T-helper 2 cell treated with Interferon-gamma antibody and Interleukin-4, amounts not matched to agents 5 μg/mL and 100 μg/mL, for 36 hours (primary cell): ENCODE data around the gene MYT1.
A peak's percentile ranks its signal among the peaks of the same experiment; 100 is the strongest.

Experiments used
- DNase-seq: peaks from one replicate; pipeline ENCODE4 v3.0.0; 2021; ENCODE audit warnings: low spot score
- H3K27ac Mint-ChIP-seq: one replicate; pipeline ENCODE4 v1.8.0; 2021; ENCODE audit warnings: mild to moderate bottlenecking, mixed read lengths
- H3K27me3 Mint-ChIP-seq: one replicate; pipeline ENCODE4 v1.8.0; 2021; ENCODE audit warnings: low read depth, mixed read lengths
- H3K36me3 Mint-ChIP-seq: one replicate; pipeline ENCODE4 v1.8.0; 2021; ENCODE audit warnings: low read depth, mixed read lengths
- H3K4me1 Mint-ChIP-seq: one replicate; pipeline ENCODE4 v1.8.0; 2021; ENCODE audit warnings: low read depth, mixed read lengths
- H3K4me3 Mint-ChIP-seq: one replicate; pipeline ENCODE4 v1.8.0; 2022; ENCODE audit warnings: mild to moderate bottlenecking, moderate library complexity, mixed read lengths
- H3K9me3 Mint-ChIP-seq: one replicate; pipeline ENCODE4 v1.8.0; 2021; ENCODE audit warnings: mixed read lengths

The MYT1 gene

DNA sequence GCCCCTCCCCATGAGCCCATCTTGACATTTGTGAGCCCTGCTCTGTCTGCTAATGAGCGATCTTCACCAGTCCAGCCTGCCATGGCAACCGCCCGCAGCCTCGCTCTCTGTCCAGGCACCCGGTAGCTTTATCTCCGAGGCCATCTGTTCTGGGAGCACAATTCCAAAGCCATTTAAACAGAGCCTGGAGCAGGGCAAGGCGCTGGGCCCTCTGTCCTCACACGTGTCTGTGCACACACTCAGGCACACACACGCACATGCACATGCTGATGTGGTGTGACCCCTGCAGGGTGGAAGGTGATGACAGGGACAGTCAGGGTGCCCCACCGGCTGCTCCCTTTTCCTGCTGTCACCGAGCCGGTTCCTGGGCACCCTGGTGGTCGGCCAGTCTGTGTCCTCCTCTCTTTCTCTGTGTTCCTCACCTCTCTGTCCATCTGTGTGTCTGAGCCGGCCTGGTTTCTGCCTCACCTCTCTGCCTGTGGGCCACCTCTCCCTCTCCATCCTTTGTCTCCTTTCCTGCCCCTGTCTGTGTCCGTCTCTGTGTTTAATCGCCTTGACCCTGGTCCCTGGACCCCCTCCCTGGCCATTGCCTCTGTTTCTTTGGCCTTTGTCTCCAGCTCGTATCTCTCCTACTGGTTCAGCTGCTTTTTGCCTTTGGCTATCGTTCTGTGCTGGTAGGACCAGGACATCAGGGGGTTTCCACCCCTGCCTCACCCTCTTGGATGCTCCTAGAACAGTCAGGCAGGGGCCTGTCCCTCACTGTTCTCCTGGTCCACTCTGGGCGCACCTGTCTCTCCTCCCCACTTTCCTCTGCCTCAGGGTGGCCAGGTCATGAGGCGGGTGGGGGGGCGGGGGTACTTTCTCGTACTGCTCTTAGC, 8.8 kb upstream of the MYT1 start:
- H3K27ac Mint-ChIP-seq = no peak overlapping the region
- H3K4me1 Mint-ChIP-seq = no peaks in the 10 kb centered on the region
- H3K9me3 Mint-ChIP-seq = no peaks in the 10 kb centered on the region
- no peak for DNase-seq
- no peak overlapping the region for H3K4me3 Mint-ChIP-seq
- no peaks in the 10 kb centered on the region for H3K27me3 Mint-ChIP-seq
- H3K36me3 Mint-ChIP-seq = no peaks in the 10 kb centered on the region

DNA sequence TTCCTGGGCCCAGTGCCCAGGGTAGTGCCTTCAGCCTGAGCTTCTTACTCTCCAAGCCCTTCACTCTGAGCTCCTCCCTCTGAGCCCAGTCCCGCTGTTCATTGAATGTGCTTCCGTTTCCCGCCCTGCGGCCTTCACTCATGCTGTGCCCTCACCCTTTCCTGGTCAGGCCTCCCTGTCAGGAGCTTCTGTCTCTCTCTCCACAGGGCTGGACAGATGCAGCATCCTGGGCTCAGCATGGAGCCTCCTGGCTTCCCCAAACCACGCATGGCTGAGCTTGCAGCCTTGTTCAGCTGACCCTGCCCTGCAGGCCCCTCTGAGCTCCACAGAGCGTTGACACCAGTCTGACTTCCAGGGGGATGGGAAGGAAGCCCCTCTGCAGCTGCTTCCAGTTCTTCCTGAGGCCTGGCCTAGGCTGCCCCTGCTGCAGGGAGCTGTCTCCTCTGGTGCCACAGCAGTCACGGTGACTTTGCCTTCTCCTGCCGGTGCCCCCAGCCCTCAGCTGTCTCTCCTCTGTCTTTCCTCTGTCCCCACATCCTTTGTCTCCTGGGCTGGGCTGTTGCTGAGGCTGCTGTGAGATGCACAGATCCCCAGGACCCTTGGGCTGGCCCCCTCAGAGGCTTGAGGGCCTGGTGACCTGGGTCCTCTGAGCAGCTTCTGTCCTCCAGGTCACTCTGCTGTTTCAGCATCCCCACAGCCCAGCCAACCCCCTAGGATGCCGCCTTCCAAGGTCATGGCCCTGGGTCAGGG, 7.9 kb upstream of the MYT1 start:
- no peaks in the 10 kb centered on the region for H3K9me3 Mint-ChIP-seq
- no peaks in the 10 kb centered on the region for H3K36me3 Mint-ChIP-seq
- DNase-seq = no peak
- H3K27ac Mint-ChIP-seq = no peak overlapping the region
- no peaks in the 10 kb centered on the region for H3K4me1 Mint-ChIP-seq
- H3K4me3 Mint-ChIP-seq = no peak overlapping the region
- H3K27me3 Mint-ChIP-seq = peaks cover 3% of the 10 kb centered on the region

DNA sequence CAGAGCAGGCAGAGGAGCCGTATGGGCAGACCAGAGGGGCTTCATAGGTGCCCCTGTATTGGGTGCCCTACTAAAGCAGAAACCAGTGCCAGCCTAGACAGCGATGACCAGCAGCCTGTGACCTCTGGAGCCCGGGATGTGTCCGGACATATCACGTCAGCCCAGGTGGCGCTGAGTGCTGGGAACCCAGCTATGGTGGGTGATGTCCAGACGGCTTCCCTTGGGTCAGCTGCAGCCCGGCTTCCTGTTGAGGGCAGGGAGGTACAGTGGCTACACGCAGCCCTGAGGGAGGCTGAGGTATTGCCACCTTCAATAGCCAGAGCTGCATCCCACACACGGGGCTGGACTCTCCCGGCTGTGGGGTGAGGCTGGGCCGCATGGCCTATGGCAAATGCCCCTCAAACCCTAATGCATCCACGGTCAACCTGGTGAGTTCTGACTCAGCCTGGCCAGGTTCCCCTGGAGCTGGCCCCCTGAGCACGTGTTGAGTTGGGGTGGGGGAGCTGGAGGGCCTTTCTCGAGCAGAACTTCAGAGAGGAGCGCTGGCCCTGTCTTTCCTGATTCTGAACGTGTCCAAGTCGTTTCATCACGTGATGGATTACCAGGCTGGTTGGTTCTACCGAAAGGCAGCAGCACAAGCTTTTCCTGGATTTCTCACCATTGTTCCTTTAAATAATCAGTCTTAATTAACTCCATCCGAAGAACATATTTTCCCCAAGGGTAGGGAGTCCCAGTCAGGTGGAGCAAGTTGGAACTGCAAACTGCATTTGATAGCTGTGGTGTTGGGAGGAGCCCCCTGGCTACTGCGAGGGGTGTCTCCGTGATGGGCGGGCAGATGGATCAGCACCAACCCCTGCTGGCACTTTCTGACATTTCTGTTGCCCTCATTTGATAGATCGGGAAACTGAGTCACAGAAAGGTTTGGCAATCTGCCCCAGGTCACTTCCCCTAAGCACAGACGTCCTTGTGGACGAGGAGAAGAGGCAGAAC, 7.1 kb upstream of the MYT1 start:
- DNase-seq = no peak
- no peaks in the 10 kb centered on the region for H3K9me3 Mint-ChIP-seq
- no peak overlapping the region for H3K27ac Mint-ChIP-seq

DNA sequence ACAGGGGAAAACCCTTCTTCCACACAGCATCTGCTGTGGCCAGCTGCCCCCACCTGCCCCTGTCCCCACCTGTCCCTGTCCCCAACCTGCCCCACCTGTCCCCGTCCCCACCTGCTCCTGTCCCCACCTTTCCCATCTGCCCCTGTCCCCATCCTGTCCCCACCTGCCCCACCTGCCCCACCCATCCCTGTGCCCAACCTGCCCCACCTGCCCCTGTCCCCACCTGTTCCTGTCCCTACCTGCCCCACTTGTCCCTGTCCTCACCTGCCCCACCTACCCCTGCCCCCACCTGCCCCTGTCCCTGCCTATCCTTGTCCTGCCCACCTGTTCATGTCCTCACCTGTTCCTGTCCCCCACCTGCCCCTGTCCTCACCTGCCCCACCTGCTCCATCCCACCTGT, 6.4 kb upstream of the MYT1 start:
- Mint-ChIP-seq H3K4me3 (no peak overlapping the region), H3K36me3 (no peaks in the 10 kb centered on the region), H3K4me1 (no peaks in the 10 kb centered on the region), H3K27me3 (peaks cover 16% of the 10 kb centered on the region), H3K27ac (no peak overlapping the region), H3K9me3 (no peaks in the 10 kb centered on the region)
- no peak for DNase-seq

More for the DNA sequence above, 7.1 kb upstream of the MYT1 start:
- H3K27me3 Mint-ChIP-seq = peaks cover 11% of the 10 kb centered on the region
- no peak overlapping the region for H3K4me3 Mint-ChIP-seq
- H3K4me1 Mint-ChIP-seq = no peaks in the 10 kb centered on the region
- no peaks in the 10 kb centered on the region for H3K36me3 Mint-ChIP-seq

DNA sequence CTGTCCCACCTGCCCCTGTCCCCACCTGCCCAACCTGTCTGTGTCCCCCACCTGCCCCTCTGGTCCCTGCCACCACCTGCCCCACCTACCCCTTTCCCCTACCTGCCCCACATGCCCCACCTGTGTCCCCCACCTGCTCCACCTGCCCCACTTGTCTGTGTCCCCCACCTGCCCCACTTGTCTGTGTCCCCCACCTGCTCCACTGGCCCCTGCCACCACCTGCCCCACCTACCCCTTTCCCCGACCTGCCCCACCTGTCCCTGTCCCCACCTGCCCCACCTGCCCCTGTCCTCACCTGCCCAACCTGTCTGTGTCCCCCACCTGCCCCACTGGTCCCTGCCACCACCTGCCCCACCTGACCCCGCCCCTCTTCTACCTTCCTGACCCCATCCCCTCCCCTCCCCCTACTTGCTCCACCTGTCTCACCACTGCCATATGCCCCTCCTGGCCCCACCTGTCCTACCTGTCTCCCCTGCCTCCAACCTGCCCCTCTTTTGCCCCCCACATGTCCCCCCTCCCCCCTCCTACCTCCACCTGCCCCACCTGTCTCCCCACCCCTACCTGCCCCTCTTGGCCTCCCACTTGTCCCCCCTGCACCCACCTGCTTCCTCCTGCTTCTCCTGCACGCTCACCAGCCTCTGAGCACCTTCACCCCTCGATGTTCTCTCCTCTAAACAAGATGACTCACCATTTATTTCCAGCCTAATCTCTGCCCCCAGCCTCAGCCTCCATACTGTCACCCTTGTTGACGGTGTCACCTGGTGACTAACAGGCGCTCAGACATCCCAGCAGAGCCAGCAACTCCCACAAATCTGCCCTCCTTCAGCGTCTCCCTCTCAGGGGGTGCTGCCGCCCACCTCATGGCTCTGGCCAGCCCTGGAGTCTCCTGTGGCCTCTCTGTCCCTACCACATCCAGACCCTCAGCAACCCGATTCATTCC, 5.6 kb upstream of the MYT1 start:
- no peaks in the 10 kb centered on the region for H3K9me3 Mint-ChIP-seq
- no peak for DNase-seq

DNA sequence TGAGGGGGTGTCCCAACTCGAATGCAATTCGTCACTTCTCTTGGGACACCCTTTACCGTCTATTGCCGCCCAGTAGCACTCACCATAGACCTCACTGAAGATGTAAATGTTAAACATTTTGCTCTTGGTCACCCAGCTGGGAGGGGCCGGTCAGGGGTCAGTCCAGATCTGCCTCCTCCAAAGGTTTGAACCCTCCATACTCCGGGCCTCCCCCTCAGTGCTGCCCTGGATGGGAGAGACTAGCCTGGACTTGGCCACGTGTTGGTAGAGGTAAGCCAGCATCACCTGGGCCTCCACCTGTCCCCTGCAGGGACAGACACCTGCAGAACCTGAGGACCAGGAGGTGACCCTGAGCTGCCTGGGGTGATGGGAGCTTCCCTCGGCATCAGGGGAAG, 5.0 kb upstream of the MYT1 start:
- Mint-ChIP-seq H3K27me3 (peaks cover 27% of the 10 kb centered on the region), H3K9me3 (no peaks in the 10 kb centered on the region), H3K4me3 (no peak overlapping the region)

More for the DNA sequence above, 5.6 kb upstream of the MYT1 start:
- Mint-ChIP-seq H3K4me3 (no peak overlapping the region), H3K27ac (no peak overlapping the region), H3K27me3 (peaks cover 22% of the 10 kb centered on the region), H3K36me3 (no peaks in the 10 kb centered on the region), H3K4me1 (no peaks in the 10 kb centered on the region)

DNA sequence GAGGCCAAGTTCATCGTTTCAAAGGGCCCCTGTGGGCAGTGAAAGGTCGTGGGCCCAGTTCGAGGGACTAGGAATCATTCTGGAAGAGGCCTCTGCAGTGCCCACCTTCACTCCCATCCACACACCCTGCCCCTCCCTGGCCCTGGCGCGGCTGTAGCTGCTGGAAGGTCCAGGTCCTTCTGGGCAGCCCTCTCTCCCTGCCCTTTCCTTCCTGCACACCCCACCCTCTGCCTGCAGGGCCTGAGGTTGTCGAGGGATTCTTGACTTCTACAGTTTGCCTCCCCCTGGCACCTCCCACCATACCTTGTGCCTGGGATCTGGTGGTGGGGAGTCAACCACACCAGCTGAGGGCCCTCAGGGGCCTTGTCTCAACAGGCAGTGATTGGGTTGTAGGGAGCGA, 4.5 kb upstream of the MYT1 start:
- no peaks in the 10 kb centered on the region for H3K4me1 Mint-ChIP-seq
- no peak overlapping the region for H3K27ac Mint-ChIP-seq
- peaks cover 28% of the 10 kb centered on the region for H3K27me3 Mint-ChIP-seq
- H3K9me3 Mint-ChIP-seq = no peaks in the 10 kb centered on the region
- no peak overlapping the region for H3K4me3 Mint-ChIP-seq
- no peak for DNase-seq
- no peaks in the 10 kb centered on the region for H3K36me3 Mint-ChIP-seq

More for the DNA sequence above, 5.0 kb upstream of the MYT1 start:
- no peak overlapping the region for H3K27ac Mint-ChIP-seq
- H3K36me3 Mint-ChIP-seq = no peaks in the 10 kb centered on the region
- no peak for DNase-seq
- H3K4me1 Mint-ChIP-seq = no peaks in the 10 kb centered on the region

DNA sequence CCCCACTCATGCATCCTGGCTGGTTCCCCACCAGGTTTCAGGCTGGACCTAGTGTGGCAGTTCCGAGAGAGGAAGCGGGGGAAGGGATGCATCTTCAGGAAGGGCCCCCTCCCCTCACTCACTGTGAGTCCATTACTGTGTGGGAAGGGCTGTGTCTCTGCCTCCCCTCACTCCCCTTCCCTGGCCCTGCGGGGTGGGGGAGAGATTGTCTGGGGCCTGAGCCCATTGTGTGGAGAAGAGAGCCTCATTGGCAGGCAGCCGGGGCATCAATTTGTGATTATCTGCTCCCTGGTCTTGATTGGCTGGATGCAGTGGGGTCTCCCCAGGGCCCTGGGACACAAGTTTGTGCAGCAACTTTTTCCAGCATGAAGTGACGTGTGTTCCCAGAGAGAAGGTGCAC, 4.1 kb upstream of the MYT1 start:
- H3K4me1 Mint-ChIP-seq = no peaks in the 10 kb centered on the region
- peaks cover 28% of the 10 kb centered on the region for H3K27me3 Mint-ChIP-seq
- H3K27ac Mint-ChIP-seq = no peak overlapping the region
- no peaks in the 10 kb centered on the region for H3K36me3 Mint-ChIP-seq
- no peak for DNase-seq
- H3K4me3 Mint-ChIP-seq = no peak overlapping the region
- H3K9me3 Mint-ChIP-seq = no peaks in the 10 kb centered on the region

DNA sequence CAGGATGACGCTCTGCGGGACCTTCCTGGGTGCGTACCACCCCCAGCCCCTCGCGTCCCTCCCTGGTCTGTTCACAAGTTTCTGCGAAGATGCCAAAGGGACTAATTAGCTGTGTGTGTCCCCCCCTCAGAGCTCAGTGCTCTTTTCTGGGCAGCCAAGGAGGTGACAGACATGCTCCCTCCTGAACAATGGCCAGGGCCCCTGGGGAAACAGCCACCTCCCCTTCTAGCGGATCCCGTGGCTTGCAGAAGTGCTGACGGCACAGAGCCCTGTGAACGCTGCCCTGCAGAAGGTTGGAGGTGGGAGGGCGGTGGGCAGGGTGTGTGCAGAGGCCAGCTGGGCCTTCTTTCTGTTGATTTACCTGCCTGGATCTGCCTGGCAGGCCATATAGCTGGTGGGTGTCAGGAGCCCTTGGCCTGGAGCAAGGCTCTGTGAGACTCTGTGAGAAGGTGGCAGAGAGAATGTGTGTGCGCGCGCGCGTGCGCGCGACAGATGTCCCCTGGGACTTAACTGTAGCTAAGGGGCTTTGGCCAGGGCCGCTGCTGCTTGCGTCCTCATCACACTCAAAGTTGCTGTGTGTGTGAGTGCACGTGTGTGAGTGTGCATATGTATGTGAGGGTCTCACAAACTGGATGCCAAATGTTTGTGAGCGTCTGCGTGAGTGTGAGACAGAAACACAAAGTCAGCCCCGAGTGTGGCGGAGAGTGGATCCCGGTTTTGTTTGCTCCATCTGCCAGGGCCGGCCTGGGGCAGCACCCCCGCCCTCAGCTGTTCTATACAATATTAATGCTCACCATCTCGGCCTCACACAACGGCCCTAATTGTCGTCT, 3.5 kb upstream of the MYT1 start:
- Mint-ChIP-seq H3K36me3 (no peaks in the 10 kb centered on the region), H3K27me3 (peaks cover 28% of the 10 kb centered on the region), H3K4me1 (no peaks in the 10 kb centered on the region), H3K27ac (no peak overlapping the region), H3K9me3 (no peaks in the 10 kb centered on the region), H3K4me3 (no peak overlapping the region)
- DNase-seq = no peak

DNA sequence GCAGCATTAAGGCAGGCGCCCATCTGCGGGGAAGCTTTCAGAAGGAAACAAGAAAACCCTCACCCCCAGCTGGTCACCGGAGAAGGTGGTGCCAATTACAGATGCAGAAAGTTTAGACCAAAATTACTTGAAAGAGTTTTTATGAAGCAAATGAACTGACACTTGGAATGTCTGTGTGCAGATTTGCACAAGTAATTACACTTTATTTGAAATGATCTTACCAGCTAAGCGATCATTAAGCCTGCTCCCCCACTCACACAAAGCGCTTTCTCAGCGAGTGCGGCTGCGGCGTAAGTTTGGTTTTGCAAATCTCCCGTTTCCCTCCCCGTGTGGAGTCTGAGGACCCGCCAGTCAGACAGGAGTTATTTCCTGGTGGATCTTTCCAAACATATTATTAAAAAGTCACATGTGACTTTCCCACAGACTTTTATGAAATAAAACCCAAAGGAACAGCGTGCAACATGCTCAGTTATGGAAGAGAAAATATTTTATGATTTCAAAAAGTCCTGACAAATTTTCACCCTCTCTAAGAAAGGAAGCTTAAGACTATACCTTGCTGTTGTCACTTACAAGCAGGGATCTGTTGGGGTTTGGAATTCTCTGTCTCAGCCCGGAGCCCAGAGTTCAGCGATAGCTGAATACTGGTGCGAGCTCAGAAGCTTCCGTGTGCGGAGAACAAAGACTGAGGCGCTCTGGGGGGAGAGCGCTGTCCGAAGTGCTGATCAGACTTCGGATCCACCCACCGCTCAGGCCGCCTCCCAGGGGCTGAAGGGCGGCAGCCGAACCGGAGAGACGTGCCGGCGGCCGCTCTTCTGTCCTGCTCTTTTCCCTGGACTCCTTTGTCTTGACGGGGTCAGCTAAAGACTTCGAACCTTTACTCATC, 2.7 kb upstream of the MYT1 start:
- no peaks in the 10 kb centered on the region for H3K9me3 Mint-ChIP-seq
- no peaks in the 10 kb centered on the region for H3K36me3 Mint-ChIP-seq
- peak; percentile 6 for DNase-seq
- no peaks in the 10 kb centered on the region for H3K4me1 Mint-ChIP-seq
- no peak overlapping the region for H3K4me3 Mint-ChIP-seq
- H3K27me3 Mint-ChIP-seq = peaks cover 28% of the 10 kb centered on the region
- no peak overlapping the region for H3K27ac Mint-ChIP-seq

DNA sequence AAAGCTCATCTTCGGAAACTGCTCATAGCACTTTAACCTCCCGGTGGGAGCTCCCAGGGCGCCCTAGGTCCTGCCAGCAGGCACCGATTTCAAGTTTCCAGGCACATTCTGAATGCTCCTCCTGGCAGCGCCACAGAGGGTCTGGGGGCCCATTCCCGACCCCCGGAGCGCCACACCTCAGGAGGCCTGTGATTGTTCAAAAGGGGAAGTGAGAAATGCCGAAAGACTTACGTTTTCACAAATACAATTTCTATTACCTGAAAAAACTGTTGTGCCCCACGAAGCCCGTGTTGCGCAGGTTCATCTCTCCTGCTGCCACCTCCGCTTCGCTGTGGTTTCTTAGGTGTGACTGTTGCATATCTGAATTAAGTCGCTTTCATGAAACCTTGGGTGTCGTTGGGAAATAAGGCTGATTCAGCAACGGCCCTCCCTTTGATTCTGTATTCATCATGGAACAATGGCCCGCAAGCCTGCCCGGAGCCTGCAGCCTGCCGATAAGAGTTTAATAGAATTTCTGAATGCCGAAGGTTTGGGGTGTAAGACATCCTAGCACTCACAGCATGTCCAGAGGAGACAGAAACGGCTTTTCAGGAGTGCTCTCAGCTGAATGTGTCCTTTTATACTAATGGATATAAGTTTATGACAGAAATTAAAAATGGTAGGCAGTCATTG, 1.9 kb upstream of the MYT1 start:
- Mint-ChIP-seq H3K9me3 (no peaks in the 10 kb centered on the region), H3K27me3 (peaks cover 28% of the 10 kb centered on the region), H3K4me3 (no peak overlapping the region), H3K27ac (no peak overlapping the region), H3K36me3 (no peaks in the 10 kb centered on the region), H3K4me1 (no peaks in the 10 kb centered on the region)
- DNase-seq = no peak
